GM19035 (cell line): ENCODE data around the gene SEMA3F.
A peak's percentile ranks its signal among the peaks of the same experiment; 100 is the strongest.

Source experiments
- ATAC-seq: cut with Tn5 transposase; IDR thresholded peaks from one replicate; pipeline ENCODE4 v1.9.1; 2021; ENCODE audit not compliant: unreplicated experiment

Gene SEMA3F

GRCh38 chr3:50154840-50155490, at the start of gene SEMA3F:
Gene SEMA3F (plus strand): TSS chr3:50155324. CDS start chr3:50159623, 4,299 bp downstream.
- peak; percentile 72 for ATAC-seq

GRCh38 chr3:50111757-50112156, 43.4 kb upstream of the SEMA3F start:
- ATAC-seq: no peak

GRCh38 chr3:50112462-50112861, 42.7 kb upstream of the SEMA3F start:
- ATAC-seq: no peak

GRCh38 chr3:50117120-50117519, 38.0 kb upstream of the SEMA3F start:
- no peak for ATAC-seq

- ATAC-seq: no peak
Measured at GRCh38 chr3:50118237-50118636, 36.9 kb upstream of the SEMA3F start.

- ATAC-seq: no peak
Measured at GRCh38 chr3:50119786-50120185, 35.3 kb upstream of the SEMA3F start.

- ATAC-seq: no peak
Measured at GRCh38 chr3:50120364-50121071, 34.6 kb upstream of the SEMA3F start.

GRCh38 chr3:50121072-50122032, 33.8 kb upstream of the SEMA3F start:
- ATAC-seq: peak; percentile 69

GRCh38 chr3:50122071-50122470, 33.1 kb upstream of the SEMA3F start:
- no peak for ATAC-seq

GRCh38 chr3:50122661-50123391, 32.3 kb upstream of the SEMA3F start:
- ATAC-seq: no peak

GRCh38 chr3:50123394-50124051, 31.6 kb upstream of the SEMA3F start:
- no peak for ATAC-seq

GRCh38 chr3:50124052-50124799, 30.9 kb upstream of the SEMA3F start:
- ATAC-seq: no peak

- ATAC-seq: no peak
Measured at GRCh38 chr3:50124800-50125178, 30.3 kb upstream of the SEMA3F start.

- ATAC-seq: no peak
Measured at GRCh38 chr3:50125541-50126286, 29.4 kb upstream of the SEMA3F start.

- ATAC-seq: no peak
Measured at GRCh38 chr3:50126287-50127211, 28.6 kb upstream of the SEMA3F start.

- no peak for ATAC-seq
Measured at GRCh38 chr3:50127251-50127691, 27.9 kb upstream of the SEMA3F start.

GRCh38 chr3:50128001-50128400, 27.1 kb upstream of the SEMA3F start:
- no peak for ATAC-seq

GRCh38 chr3:50130436-50130835, 24.7 kb upstream of the SEMA3F start:
- no peak for ATAC-seq
